Measurements from ENCODE around the gene ICE1.
"Not testable (repeated sequence)": the region's sequence is repeated elsewhere in the genome, so short reads cannot be mapped to it uniquely, and the experiment has no call there.

ICE1 gene

DNA sequence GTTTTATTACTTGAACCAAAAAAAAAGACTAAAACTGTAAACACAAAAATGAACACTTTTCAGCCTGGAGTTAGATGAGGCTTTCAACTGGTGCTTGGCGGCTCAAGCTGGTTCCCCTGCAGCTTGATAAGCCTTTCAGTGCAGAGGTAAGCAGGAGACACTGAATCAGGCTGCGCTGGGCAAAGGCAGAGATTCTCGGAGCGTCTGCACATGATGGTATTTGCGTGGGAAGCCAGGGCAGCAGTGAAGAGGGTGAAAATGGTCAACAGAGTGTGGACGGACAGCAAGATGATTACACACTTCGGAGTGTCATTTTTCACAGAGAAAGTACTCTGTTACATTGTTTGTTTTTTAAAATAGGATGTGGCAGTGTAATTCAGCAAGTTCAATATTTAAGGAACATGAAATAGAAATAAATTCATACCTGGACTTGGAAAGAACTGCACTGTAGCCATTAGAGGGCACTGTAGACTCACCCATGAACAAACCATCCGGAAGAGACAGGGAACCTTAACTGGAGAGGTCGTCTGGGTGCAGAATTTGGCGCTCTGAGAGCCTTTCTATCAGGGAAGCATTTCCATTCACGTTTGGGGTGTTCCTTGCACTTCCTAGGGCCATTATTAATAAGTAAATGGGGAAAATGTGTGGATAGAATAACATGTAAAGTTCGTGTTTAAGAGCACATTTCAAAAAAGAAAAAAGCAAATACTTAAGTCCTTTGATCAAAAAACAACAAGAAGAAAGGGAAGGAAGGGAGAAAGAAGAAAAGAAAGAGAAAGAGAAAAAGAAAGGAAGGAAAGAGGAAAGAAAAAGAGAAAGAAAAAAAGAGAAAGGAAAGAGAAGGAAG lies 69.8 kb downstream of the ICE1 start:
- peak; percentile 48 for DNase-seq (ENCODE audit: low spot score)

DNA sequence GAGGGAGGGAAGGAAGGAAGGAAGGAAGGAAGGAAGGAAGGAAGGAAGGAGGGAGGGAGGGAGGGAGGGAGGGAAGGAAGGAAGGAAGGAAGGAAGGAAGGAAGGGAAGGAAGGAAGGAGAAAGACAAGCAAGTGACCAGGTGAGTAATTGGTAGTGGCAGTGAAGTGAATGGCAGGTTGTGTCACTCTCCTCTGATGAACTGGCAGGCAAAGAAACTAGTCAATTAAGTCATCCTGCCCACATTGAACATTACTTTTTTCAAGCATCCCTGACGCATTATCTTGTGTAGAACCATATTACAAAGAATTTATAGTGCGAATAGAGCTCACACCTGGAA lies 70.4 kb downstream of the ICE1 start:
- DNase-seq (ENCODE audit: low spot score): not testable (repeated sequence)

DNA sequence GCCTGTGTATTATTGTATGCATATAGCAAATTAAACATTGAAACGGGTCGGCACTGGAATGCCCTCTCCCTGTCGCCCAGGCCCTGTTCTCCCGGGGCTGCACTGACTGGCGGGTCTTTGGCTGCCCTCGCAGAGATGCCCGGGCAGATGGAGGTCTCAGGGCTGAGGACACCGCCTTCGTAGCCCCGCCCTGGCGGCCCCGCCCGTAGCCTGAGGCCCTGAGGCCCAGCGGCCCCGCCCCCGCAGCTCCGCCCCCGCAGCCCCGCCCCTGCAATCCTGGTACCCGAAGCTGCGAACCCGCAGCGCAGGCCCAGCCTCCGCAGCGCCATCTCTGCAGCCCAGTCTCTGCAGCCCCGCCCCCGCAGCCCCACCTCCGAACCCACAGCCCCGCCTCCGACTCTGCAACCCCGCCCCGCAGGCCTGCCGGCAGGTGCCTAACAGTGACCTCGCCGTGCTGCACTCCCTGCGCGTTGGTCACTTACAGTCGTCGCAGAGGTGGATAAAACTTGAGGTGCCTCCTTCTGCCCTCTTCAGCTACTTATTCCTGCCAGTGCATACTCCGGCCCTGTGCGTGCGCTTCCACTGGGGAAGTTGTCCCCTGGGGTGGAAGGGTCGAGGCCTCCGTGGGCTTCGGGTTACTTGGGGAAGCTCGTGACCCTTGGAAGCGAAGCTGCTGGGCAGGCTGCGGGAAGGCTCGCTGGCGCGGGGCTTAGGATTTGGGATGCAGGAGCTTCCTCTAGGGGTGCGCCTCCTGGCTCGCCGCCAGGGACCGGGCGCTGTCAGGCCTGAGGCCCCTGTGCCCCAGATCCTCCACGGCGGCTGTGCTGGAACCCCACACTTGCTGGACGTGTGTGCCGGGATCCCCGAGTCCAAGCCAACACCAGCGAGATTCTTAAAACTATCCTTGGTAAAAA lies 72.3 kb downstream of the ICE1 start:
- peak; percentile 92 for DNase-seq (ENCODE audit: low spot score)

DNA sequence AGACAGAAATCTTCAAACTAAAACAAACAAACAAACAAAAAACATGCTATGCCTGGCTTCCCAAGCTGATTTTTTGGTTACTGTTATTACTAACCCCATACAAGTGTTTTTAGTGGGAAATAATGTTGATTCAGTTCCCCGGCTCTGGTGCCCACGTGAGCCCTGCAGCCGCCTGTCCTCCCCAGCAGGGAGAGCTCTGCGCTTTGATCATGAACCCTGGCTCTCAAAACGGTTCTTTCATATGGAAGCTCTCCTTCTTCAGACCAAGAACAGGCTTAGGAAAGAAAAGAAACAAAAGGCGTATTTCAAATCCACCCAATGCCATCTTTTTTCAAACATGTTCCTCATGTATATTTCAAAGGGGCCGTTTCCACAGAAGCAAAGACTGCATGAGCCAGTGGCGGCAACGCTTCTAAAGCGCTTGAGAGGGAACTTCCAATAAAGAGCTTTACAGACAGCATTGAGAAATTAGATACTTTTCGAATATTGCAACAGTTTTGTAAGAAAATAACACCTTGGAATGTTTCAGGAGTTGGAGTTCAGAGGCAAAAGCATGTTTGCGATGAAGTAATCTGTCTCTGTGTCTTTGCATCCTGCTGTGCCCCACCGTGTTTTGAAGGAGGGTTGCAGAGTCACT lies 74.8 kb downstream of the ICE1 start:
- DNase-seq (ENCODE audit: low spot score): peak; percentile 41

DNA sequence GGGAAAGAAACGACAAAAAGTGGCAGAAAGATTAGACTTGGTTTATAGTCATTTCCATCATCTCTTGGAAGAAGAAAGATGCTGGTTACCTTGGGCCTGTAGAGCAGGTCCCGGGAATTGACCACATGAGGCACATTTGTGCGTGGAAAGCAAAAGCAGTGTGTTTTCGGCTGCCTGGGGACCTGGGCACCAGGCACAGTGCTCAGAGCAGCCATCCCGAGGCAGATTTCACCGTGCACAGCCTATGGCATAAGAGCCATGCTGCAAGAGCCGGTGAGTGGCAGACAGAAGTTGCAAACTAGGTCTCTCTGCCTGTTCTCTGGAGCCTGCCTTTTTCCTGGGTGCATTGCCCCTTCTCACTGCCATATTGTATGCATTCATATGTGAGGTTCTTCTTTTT lies 77.0 kb downstream of the ICE1 start:
- DNase-seq (ENCODE audit: low spot score): no peak

DNA sequence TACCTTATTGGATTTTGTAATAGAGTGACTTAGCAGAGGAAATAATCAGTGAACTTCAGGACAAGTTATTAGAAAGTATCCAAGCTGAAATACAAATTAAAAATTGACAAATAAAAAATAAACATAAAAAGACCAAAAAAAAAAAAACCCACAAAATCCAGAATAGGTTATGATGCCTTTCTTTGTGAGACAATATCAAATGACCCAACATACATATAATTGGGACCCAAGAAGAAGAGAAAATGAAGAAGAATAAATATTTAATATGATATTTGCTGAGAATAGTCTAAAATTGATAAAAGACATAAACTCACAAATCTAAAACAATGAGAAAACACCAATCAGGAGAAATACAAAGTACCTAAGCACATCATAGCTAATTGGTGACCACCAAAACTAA lies 81.8 kb downstream of the ICE1 start:
- DNase-seq (ENCODE audit: low spot score): no peak

DNA sequence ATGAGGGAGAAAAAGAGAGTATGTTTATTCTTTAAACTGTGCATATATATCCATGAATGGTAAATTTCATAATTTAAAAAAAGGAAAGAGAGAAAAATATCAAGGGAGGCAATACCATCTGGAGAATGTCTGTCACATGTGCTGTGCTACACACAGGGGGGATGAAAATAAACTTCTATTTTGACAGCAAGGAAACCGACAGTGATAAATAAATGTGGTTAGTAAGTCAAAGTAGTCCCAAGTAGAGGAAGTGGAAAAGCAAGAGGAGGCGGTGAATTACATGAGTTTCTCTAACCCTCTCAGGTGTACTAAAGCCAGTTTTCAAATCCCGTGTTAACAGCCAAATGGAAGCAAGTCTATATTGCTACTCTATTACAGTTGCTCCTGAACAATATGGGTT lies 83.3 kb downstream of the ICE1 start:
- no peak for DNase-seq (ENCODE audit: low spot score)

DNA sequence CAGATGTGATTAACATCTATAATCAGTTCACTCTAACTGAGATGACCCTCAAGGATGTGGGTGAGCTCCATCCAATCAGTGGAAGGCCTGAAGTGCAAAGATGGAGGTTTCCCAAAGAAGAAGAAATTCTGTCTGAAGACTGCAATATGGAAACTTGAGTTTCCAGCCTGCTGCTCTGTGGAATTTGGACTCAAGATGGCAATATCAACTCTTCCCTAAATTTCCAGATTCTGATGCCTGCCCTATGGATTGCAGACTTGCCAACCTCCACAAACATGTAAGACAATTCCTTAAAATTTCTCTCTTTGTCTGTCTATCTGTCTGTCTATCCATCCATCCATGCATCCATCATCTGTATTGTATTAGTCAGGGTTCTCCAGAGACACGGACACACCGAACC lies 85.9 kb downstream of the ICE1 start:
- DNase-seq (ENCODE audit: low spot score): no peak

DNA sequence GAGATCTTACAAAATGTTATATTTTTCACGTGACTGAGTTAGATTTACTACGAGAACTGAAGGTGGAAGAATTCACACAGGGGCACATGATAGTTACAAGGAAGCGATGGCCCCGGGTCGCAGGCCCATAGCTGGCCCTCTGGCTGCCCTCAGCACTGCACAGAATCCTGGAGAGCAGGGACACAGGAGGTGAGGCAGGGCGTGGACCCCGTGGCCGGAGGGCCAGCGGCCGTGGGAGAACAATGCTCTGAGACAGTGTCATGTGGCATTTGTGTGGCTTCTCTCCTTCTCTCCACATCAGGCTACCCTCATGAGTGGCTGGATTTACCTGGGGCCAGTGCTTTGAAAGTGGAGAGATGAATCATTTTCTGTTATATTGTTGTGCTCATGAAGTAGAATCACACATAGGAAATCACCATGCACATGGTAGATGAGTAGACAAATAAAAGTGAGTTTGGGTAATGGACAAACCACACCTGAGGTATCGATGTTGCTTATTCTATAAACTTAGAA lies 89.5 kb downstream of the ICE1 start:
- no peak for DNase-seq (ENCODE audit: low spot score)

DNA sequence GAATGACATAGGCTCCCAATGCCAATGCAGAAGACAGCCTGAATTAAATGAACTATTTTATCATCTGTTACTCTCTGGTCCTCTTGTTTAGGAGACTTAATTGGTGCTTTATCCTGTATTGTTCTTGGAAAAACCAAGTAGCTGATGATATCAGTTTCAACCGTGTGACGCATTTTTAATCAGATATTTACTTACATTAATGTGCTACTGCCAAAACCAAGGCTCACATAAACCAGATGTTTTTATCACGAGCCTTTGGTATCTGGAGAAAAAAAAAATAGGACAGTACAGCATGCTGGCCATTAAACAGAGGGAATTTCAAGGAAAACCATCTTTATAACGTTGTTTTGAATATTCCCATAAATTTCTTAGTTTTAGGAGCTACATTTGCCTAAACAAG lies 90.1 kb downstream of the ICE1 start:
- no peak for DNase-seq (ENCODE audit: low spot score)

DNA sequence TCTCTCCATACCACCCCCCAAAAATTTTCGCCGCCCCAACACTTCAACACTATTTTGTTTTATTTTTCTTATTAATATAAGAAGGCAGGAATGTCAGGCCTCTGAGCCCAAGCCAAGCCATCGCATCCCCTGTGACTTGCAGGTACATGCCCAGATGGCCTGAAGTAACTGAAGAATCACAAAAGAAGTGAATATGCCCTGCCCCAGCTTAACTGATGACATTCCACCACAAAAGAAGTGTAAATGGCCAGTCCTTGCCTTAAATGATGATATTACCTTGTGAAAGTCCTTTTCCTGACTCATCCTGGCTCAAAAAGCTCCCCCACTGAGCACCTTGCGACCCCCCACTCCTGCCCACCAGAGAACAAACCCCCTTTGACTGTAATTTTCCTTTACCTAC lies 98.1 kb downstream of the ICE1 start:
- DNase-seq (ENCODE audit: low spot score): not testable (repeated sequence)

DNA sequence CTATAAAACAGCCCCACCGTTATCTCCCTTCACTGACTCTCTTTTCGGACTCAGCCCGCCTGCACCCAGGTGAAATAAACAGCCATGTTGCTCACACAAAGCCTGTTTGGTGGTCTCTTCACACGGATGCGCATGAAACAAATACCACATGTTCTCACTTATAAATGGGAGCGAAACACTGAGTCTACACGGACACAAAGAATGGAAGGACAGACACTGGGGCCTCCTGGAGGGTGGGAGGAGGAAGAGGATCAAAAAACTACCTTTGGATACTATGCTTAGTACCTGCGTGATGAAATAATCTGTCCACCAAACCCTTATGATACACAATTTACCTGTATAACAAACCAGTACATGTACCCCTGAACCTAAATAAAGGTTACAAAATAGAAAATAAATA lies 98.6 kb downstream of the ICE1 start:
- DNase-seq (ENCODE audit: low spot score): no peak

DNA sequence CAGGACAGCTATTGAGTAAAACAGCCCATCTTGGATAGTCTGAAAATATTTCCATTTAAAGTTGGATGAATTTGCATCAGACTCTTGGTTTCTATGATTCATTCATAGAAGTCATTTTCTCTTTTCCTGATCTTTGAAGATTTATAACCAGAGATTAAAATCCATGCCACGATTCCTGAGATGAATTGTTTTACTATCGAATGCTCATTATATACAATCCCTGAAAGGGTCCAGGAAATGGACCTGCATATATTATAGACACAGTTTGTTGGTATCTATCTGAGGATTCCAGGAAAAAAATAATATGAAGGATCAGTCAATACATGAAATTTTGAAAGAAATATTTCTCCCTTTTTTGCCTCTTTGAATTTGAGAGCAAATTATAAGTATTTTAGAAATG lies 99.0 kb downstream of the ICE1 start:
- DNase-seq (ENCODE audit: low spot score): no peak

DNA sequence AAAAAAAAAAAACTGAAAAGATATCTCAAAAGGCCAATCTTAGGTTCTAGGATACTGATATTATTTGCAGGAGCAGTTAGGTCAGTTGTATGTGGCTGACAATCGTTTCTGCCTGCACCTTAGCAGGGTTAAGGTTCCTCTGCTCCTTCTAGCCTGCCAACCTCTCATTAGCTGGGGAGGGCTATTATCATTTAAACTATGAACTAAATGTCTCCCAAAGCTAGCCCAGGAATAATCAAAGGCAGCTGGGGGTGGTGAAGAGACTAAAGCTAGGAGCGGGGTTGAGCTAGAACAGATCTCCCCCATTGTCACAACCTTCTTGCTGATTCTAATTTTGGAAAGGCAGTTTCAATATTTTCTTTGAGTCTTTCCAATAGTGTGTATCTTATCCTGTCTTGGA lies 99.9 kb downstream of the ICE1 start:
- DNase-seq (ENCODE audit: low spot score): no peak

DNA sequence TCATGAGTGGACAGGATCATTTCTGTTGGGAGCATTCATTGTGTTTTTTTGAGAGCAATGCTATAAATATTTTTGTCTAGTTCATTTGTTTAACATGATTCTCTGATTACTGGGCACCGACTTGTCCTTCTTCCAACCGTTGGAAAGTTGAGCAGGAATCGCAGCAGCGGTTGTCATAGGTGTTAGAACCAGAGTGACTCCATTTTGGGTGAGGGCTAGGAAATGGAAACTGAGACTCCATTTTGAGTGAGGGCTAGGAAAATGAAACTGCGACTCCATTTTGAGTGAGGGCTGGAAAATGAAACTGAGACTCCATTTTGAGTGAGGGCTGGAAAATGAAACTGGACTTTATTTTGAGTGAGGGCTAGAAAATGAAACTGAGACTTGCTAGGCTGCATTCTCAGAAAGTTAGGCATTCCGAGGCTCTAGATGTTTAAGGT lies 100.6 kb downstream of the ICE1 start:
- DNase-seq (ENCODE audit: low spot score): no peak

DNA sequence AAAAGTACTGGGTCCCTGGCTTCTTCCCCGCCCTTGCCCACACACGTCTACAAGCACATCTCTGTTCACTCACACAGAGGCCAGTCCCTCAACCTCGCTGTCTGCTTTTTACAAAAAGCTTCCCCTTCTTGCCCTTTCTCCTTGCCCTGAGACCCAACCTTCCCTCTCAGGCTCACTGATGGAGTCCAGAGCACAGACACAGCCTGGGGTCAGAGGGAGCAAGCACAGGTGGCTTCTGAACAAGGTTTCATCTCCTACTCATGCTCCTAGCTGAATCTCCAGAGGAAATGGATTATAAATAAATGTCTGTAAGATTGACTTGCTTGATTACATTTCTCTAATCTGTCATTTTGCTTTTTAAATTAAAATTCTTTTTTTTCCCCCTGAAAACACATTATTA lies 101.8 kb downstream of the ICE1 start:
- DNase-seq (ENCODE audit: low spot score): no peak

DNA sequence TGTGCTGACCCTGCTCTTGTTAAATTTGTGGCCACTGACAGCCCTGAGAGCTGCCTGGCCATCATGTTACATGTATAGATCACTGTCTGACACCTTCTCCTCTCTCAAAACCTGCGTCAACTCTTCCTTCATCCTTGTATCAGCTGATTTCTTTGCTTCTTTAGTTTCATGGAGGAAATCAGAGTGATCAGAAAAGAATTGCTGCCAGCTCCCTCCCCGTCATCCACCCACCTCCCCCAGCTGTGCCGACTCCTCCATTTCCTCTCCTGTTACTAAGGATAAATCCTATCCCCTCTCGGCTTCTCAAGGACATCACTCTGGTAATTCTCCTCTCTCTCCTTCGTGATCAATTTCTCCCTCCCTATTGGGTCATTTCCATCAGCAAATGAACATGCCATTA lies 108.9 kb downstream of the ICE1 start:
- DNase-seq (ENCODE audit: low spot score): no peak

DNA sequence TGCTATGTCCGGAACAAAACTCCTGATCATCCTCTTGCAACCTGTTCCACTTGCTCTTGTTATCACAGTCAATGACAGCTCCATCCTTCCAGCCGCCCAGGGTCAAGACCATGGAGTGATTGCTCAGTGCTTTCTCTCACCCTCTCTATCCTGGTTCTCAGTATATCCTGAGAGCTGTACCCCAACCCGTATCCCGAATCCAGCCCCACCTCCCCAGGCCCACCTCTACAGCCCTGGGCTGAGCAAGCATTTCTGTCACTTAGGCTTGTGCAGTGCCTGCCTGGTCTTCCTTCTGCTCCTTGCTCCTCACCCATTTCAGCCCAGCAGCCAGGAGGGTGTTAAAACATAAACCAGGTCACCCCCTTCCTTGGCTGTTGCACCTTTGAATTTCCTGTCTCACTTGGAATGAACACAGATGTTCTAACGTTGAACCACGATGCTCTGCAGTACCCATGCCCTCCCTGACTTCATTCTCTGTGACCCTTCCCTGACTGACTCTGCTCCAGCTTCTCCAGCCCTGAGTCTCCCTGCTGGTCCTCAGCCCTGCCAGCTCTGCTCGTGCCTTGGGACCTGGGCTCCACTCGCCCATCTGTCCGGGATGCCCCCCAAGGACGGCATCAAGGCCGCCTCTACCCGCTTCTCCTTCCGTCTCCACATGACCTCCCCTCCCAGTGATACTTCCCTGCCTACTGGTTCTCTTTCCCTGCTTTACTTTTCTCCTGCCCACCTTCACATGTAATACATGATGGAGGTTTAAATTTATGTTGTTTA lies 110.0 kb downstream of the ICE1 start:
- no peak for DNase-seq (ENCODE audit: low spot score)

DNA sequence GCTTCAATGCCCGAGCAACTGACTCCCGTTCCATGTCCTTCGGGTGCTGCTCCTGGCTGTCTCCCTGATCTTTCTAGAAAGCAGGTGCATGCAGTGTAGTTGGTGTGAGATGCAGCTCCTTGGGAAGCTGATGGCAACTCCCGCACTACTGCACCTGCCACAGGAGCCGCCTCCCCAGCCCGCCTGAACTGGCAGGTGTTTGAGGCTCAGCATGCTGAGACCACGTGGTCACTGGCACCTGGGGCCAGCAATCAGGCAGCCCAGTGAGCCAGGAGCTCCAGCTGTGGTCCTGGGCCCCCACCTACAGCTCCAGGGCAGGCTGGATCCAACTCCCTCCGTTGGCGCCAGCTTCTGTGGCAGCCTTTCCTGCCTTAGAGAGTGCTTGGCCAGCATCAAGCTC lies 111.5 kb downstream of the ICE1 start:
- DNase-seq (ENCODE audit: low spot score): no peak

DNA sequence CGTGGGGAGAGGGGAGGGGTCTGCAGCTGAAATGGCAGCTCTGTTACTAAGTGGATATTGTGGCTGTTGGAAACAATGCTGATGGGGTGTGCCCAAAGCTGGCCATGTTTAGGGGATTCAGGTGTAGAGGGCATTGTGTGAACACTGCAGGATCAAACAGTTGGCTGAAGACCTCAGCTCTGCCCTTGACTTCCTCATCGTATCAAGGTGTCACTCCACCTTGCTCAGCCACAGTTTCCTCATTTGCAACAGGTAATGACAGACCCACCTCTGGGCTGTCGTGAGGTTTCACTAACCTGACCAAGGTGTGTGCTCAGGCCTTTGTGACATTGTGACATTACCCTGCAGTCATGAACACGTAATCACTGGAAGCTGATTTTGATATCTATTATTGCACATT lies 111.9 kb downstream of the ICE1 start:
- DNase-seq (ENCODE audit: low spot score): no peak

DNA sequence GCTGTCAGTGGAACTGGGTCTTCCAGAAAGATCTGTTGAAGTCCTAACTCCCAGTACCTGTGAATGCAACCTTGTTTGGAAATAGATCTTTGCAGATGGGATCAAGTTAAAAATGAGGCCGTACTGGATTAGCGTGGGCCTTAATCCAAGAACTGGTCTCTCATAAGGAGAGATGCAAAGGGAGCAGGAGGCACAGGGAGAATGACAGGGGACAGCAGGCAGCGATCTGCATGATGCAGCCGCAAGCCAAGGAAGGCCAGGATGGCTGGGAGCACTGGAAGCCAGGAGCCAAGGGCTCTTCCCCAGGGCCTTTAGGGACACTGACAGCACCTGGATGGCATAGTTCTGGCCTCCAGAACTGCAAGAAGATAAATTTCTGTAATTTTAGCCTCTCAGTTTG lies 114.4 kb downstream of the ICE1 start:
- DNase-seq (ENCODE audit: low spot score): no peak

DNA sequence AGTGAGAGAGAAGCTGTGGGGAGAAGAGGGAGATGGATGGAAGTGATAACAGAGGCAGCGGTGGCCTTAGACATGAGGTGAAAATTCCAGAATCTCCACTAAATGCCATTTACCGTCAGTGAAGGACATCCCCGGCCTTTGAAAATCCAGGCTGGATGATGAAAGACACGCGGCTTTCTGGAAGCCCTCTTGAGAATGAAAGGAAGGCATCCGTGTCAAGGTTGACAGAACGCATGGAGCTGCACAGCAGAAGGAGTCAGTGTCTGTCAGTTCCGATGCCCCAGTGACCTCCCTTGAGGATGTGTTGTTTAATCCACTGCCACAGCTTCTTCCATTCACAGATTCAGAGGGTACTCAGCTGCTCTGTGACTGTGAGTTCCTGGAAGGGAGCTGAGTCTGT lies 114.9 kb downstream of the ICE1 start:
- no peak for DNase-seq (ENCODE audit: low spot score)
